Esophagus mucosa (tissue), 1 donor: Measurements from ENCODE around the gene KDM4C. TPM values are rescaled to one million over a fixed set of nuclear protein-coding genes. Genes with fewer than 3 reads are reported as not detected.
"Not testable (repeated sequence)": the region's sequence is repeated elsewhere in the genome, so short reads cannot be mapped to it uniquely, and the experiment has no call there.

ENCODE experiments used
- ATAC-seq: fragments of 200-7000 bp; cut with Tn5 transposase; one replicate; pipeline ENCODE4 v1.9.1; 2020
- total RNA-seq: library from RNA; stranded (reverse); gene quantifications from one replicate; pipeline ENCODE4 v1.2.4, GENCODE V29; 2023
- donor health status: DM: yes; HTN: yes; CAD: no.

Gene KDM4C
- total RNA-seq, 1 donor from 2014 or later, result 19.2 TPM

GRCh38 chr9:6938447-6938846 is 180.7 kb downstream of the KDM4C start:
- no peak for ATAC-seq

GRCh38 chr9:6938873-6939272 is 181.1 kb downstream of the KDM4C start:
- ATAC-seq, result no peak

- ATAC-seq, result peak; percentile 29
Measured at GRCh38 chr9:6941501-6941900, 183.7 kb downstream of the KDM4C start.

- no peak for ATAC-seq
Measured at GRCh38 chr9:6942406-6942805, 184.6 kb downstream of the KDM4C start.

- ATAC-seq, result no peak
Measured at GRCh38 chr9:6943293-6943692, 185.5 kb downstream of the KDM4C start.

GRCh38 chr9:6944093-6944551 is 186.3 kb downstream of the KDM4C start:
- ATAC-seq, result peak; percentile 79

GRCh38 chr9:6944896-6945295 is 187.1 kb downstream of the KDM4C start:
- ATAC-seq, result no peak

- no peak for ATAC-seq
Measured at GRCh38 chr9:6945816-6946215, 188.0 kb downstream of the KDM4C start.

GRCh38 chr9:6946583-6947166 is 188.9 kb downstream of the KDM4C start:
- ATAC-seq, result no peak

- ATAC-seq, result not testable (repeated sequence)
Measured at GRCh38 chr9:6948921-6949320, 191.1 kb downstream of the KDM4C start.

- ATAC-seq, result no peak
Measured at GRCh38 chr9:6955251-6955921, 197.6 kb downstream of the KDM4C start.

GRCh38 chr9:6956879-6957278 is 199.1 kb downstream of the KDM4C start:
- no peak for ATAC-seq

GRCh38 chr9:6959270-6960000 is 201.7 kb downstream of the KDM4C start:
- ATAC-seq, result no peak

GRCh38 chr9:6960777-6961176 is 203.0 kb downstream of the KDM4C start:
- ATAC-seq, result no peak

- ATAC-seq, result no peak
Measured at GRCh38 chr9:6961845-6962522, 204.2 kb downstream of the KDM4C start.

- ATAC-seq, result no peak
Measured at GRCh38 chr9:6965566-6965965, 207.8 kb downstream of the KDM4C start.

- ATAC-seq, result no peak
Measured at GRCh38 chr9:6968271-6968670, 210.5 kb downstream of the KDM4C start.

GRCh38 chr9:6969805-6970204 is 212.0 kb downstream of the KDM4C start:
- no peak for ATAC-seq

- no peak for ATAC-seq
Measured at GRCh38 chr9:6973089-6973488, 215.3 kb downstream of the KDM4C start.

GRCh38 chr9:6973762-6974161 is 216.0 kb downstream of the KDM4C start:
- ATAC-seq, result no peak

GRCh38 chr9:6975198-6975597 is 217.4 kb downstream of the KDM4C start:
- ATAC-seq, result no peak

- no peak for ATAC-seq
Measured at GRCh38 chr9:6977761-6978160, 220.0 kb downstream of the KDM4C start.

- ATAC-seq, result no peak
Measured at GRCh38 chr9:6978591-6978990, 220.8 kb downstream of the KDM4C start.
